ENCODE measurements around the gene PPRC1.
A peak's percentile ranks its signal among the peaks of the same experiment; 100 is the strongest.

GRCh38 chr10:102120142-102120990, 12.5 kb upstream of the PPRC1 start, which contains the start of gene LDB1:
- TF ChIP-seq POLR2A (IDR thresholded peaks at IDR 0.05) = peak in 1 of 2 donors; percentile 50
- TF ChIP-seq, protein P1, sequence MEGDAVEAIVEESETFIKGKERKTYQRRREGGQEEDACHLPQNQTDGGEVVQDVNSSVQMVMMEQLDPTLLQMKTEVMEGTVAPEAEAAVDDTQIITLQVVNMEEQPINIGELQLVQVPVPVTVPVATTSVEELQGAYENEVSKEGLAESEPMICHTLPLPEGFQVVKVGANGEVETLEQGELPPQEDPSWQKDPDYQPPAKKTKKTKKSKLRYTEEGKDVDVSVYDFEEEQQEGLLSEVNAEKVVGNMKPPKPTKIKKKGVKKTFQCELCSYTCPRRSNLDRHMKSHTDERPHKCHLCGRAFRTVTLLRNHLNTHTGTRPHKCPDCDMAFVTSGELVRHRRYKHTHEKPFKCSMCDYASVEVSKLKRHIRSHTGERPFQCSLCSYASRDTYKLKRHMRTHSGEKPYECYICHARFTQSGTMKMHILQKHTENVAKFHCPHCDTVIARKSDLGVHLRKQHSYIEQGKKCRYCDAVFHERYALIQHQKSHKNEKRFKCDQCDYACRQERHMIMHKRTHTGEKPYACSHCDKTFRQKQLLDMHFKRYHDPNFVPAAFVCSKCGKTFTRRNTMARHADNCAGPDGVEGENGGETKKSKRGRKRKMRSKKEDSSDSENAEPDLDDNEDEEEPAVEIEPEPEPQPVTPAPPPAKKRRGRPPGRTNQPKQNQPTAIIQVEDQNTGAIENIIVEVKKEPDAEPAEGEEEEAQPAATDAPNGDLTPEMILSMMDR (IDR thresholded peaks at IDR 0.05) = no peak

All from lower leg skin (tissue), 3 donors.